ENCODE data around the gene CCS. TPM values are rescaled to one million over a fixed set of nuclear protein-coding genes. Genes with fewer than 3 reads are reported as not detected.

Gene CCS
- total and polyA plus RNA-seq, 2 donors (not counting 1 experiment from before 2014, with no cell fraction given), result 22.5 to 42.4 TPM

- no peak for DNase-seq (ENCODE audit: low read depth in 2 of 2)
- Histone ChIP-seq H3K9ac (ENCODE audit: insufficient read depth, low read length) (no peak overlapping the region), H3K36me3 (ENCODE audit: control insufficient read depth, insufficient read depth, low read length) (no peaks in the 10 kb centered on the region), H3K4me3 (replicated peaks in 1 of 4; ENCODE audit: control extremely low read depth in 1 of 4, insufficient read depth in 1 of 4, low read depth in 3 of 4, low read length in 4 of 4) (no peak overlapping the region), H4K20me1 (ENCODE audit: control insufficient read depth, extremely low read depth, insufficient read depth, low read length) (no peaks in the 10 kb centered on the region), H2AFZ (ENCODE audit: low read length) (no peak overlapping the region), H3K9me3 (ENCODE audit: control insufficient read depth, insufficient read depth, low read depth, low read length) (no peaks in the 10 kb centered on the region), H3K4me1 (ENCODE audit: control insufficient read depth, extremely low read depth, insufficient read depth, low read length) (no peaks in the 10 kb centered on the region), H3K27ac (ENCODE audit: insufficient read depth, low read length) (no peak overlapping the region), H3K79me2 (ENCODE audit: control insufficient read depth, insufficient read depth, low read length) (peaks cover 6% of the 10 kb centered on the region), H3K4me2 (ENCODE audit: extremely low read depth, insufficient read depth, low read length) (no peak overlapping the region), H3K27me3 (ENCODE audit: control insufficient read depth, insufficient read depth, low read length) (no peaks in the 10 kb centered on the region)
- TF ChIP-seq CTCF (conservative IDR thresholded peaks at IDR 0.05 in 1 of 2, IDR thresholded peaks at IDR 0.05 in 1 of 2; ENCODE audit: low read depth in 1 of 2, low read length in 2 of 2) (no peak), EZH2 (IDR thresholded peaks at IDR 0.05; ENCODE audit: low read length, missing control alignments) (no peak)
These were observed 2.8 kb upstream of the CCS start for GRCh38 chr11:66589996-66590675.

GRCh38 chr11:66591175-66591574, 1.8 kb upstream of the CCS start:
- Histone ChIP-seq H3K9ac (ENCODE audit: insufficient read depth, low read length) (no peak overlapping the region), H3K27ac (ENCODE audit: insufficient read depth, low read length) (no peak overlapping the region), H2AFZ (ENCODE audit: low read length) (no peak overlapping the region), H3K9me3 (ENCODE audit: control insufficient read depth, insufficient read depth, low read depth, low read length) (no peaks in the 10 kb centered on the region), H3K36me3 (ENCODE audit: control insufficient read depth, insufficient read depth, low read length) (no peaks in the 10 kb centered on the region), H3K27me3 (ENCODE audit: control insufficient read depth, insufficient read depth, low read length) (no peaks in the 10 kb centered on the region), H3K79me2 (ENCODE audit: control insufficient read depth, insufficient read depth, low read length) (peaks cover 6% of the 10 kb centered on the region), H3K4me2 (ENCODE audit: extremely low read depth, insufficient read depth, low read length) (no peak overlapping the region), H3K4me3 (replicated peaks in 1 of 4; ENCODE audit: control extremely low read depth in 1 of 4, insufficient read depth in 1 of 4, low read depth in 3 of 4, low read length in 4 of 4) (no peak overlapping the region), H3K4me1 (ENCODE audit: control insufficient read depth, extremely low read depth, insufficient read depth, low read length) (no peaks in the 10 kb centered on the region), H4K20me1 (ENCODE audit: control insufficient read depth, extremely low read depth, insufficient read depth, low read length) (no peaks in the 10 kb centered on the region)
- DNase-seq (ENCODE audit: low read depth in 2 of 2), result no peak
- no peak for TF ChIP-seq CTCF (conservative IDR thresholded peaks at IDR 0.05 in 1 of 2, IDR thresholded peaks at IDR 0.05 in 1 of 2; ENCODE audit: low read depth in 1 of 2, low read length in 2 of 2)
- no peak for TF ChIP-seq EZH2 (IDR thresholded peaks at IDR 0.05; ENCODE audit: low read length, missing control alignments)

- Histone ChIP-seq H2AFZ (ENCODE audit: low read length) (peak overlapping the region; percentile 98), H3K9me3 (ENCODE audit: control insufficient read depth, insufficient read depth, low read depth, low read length) (no peaks in the 10 kb centered on the region), H3K4me1 (ENCODE audit: control insufficient read depth, extremely low read depth, insufficient read depth, low read length) (no peaks in the 10 kb centered on the region), H3K4me3 (replicated peaks in 1 of 4; ENCODE audit: control extremely low read depth in 1 of 4, insufficient read depth in 1 of 4, low read depth in 3 of 4, low read length in 4 of 4) (peak overlapping the region; percentile 76 to 93 (median 88)), H3K27ac (ENCODE audit: insufficient read depth, low read length) (peak overlapping the region; percentile 87), H3K9ac (ENCODE audit: insufficient read depth, low read length) (peak overlapping the region; percentile 84), H3K4me2 (ENCODE audit: extremely low read depth, insufficient read depth, low read length) (peak overlapping the region; percentile 97), H4K20me1 (ENCODE audit: control insufficient read depth, extremely low read depth, insufficient read depth, low read length) (no peaks in the 10 kb centered on the region), H3K27me3 (ENCODE audit: control insufficient read depth, insufficient read depth, low read length) (no peaks in the 10 kb centered on the region), H3K36me3 (ENCODE audit: control insufficient read depth, insufficient read depth, low read length) (no peaks in the 10 kb centered on the region), H3K79me2 (ENCODE audit: control insufficient read depth, insufficient read depth, low read length) (peaks cover 6% of the 10 kb centered on the region)
- no peak for TF ChIP-seq EZH2 (IDR thresholded peaks at IDR 0.05; ENCODE audit: low read length, missing control alignments)
- TF ChIP-seq CTCF (conservative IDR thresholded peaks at IDR 0.05 in 1 of 2, IDR thresholded peaks at IDR 0.05 in 1 of 2; ENCODE audit: low read depth in 1 of 2, low read length in 2 of 2), result no peak
- no peak for DNase-seq (ENCODE audit: low read depth in 2 of 2)
These were observed 284 bp downstream of the CCS start for GRCh38 chr11:66593303-66593635.
